Tibial nerve (tissue), 4 donors: ENCODE measurements around the gene SHISA8. TPM values are rescaled to one million over a fixed set of nuclear protein-coding genes. Genes with fewer than 3 reads are reported as not detected.

Experiments used
- DNase-seq, 2 donors: peaks; one replicate each; pipeline ENCODE4 v3.0.0-alpha.2; 2019; ENCODE audit warnings: low spot score in 2 of 2
- H3K27ac ChIP-seq, 4 donors: fragments of 200-600 bp; sonication (generic) in 3 of 4; one replicate each; pipeline ENCODE4 v1.5.1; 2017 to 2019; ENCODE audit warnings: mild to moderate bottlenecking in 1 of 4
- H3K27me3 ChIP-seq, 2 donors: fragments of 200-600 bp; sonication (generic) in 1 of 2; one replicate each; pipeline versions ENCODE4 v1.5.1 to v1.6.0; 2017 to 2019
- H3K36me3 ChIP-seq, 3 donors: fragments of 200-600 bp; sonication (generic); one replicate each; pipeline ENCODE4 v1.5.1; 2018 to 2019
- H3K4me1 ChIP-seq, 4 donors: fragments of 200-600 bp; sonication (generic) in 3 of 4; one replicate each; pipeline ENCODE4 v1.5.1; 2017 to 2019
- H3K4me3 ChIP-seq, 4 donors: fragments of 200-600 bp; sonication (generic) in 3 of 4; one replicate each; pipeline ENCODE4 v1.5.1; 2017 to 2019; ENCODE audit warnings: mild to moderate bottlenecking in 1 of 4, moderate library complexity in 1 of 4
- H3K9me3 ChIP-seq, 4 donors: fragments of 200-600 bp; sonication (generic) in 3 of 4; one replicate each; pipeline ENCODE4 v1.5.1; 2017 to 2019
- EP300 ChIP-seq, 2 donors: sonication (generic); formaldehyde crosslinking; IDR thresholded peaks; one replicate each; pipeline ENCODE4 v1.6.1; 2017; ENCODE audit warnings: antibody characterized with exemption in 2 of 2, mild to moderate bottlenecking in 1 of 2
- POLR2A ChIP-seq, 2 donors: fragments of 450-650 bp; IDR thresholded peaks; one replicate each; pipeline ENCODE4 v1.6.1; 2017; ENCODE audit warnings: antibody characterized with exemption in 2 of 2, mild to moderate bottlenecking in 2 of 2, moderate library complexity in 2 of 2
- WGBS, 2 donors: methylation state at CpG; one replicate each; pipeline ENCODE4 v1.1.5; 2018; 5-methylcytosine and 5-hydroxymethylcytosine counted together
- total RNA-seq, 4 donors: library from RNA; depleted of rRNA; stranded (reverse); fragments of >200 nt; gene quantifications; one replicate each; pipeline ENCODE4 v1.1.0, GENCODE V29; 2016
- TF ChIP-seq, protein P1 (sequence below), 5 experiments: fragments of 200-600 bp in 3 of 5; fragments of 450-650 bp in 2 of 5; sonication (generic) in 3 of 5; IDR thresholded peaks; one replicate each; pipeline ENCODE4 v1.5.1; 2016 to 2019; ENCODE audit warnings: antibody characterized with exemption in 5 of 5, mild to moderate bottlenecking in 3 of 5, moderate library complexity in 2 of 5

Gene SHISA8
- total RNA-seq, 4 donors from 2014 or later: 3.3 TPM; not detected in 3

GRCh38 chr22:41904450-41905410, 10.1 kb downstream of the SHISA8 start:
- Histone ChIP-seq H3K9me3 (no peaks in the 10 kb centered on the region), H3K4me1 (peaks cover 0 to 22% (median 5%) of the 10 kb centered on the region in 4 donors), H3K36me3 (peaks cover 7 to 86% (median 11%) of the 10 kb centered on the region in 3 donors), H3K27me3 (peaks cover 0 to 7% of the 10 kb centered on the region in 2 donors), H3K4me3 (no peak overlapping the region), H3K27ac (no peak overlapping the region)
- TF ChIP-seq POLR2A (IDR thresholded peaks at IDR 0.05): no peak
- TF ChIP-seq EP300 (IDR thresholded peaks at IDR 0.05): no peak
- TF ChIP-seq, protein P1, sequence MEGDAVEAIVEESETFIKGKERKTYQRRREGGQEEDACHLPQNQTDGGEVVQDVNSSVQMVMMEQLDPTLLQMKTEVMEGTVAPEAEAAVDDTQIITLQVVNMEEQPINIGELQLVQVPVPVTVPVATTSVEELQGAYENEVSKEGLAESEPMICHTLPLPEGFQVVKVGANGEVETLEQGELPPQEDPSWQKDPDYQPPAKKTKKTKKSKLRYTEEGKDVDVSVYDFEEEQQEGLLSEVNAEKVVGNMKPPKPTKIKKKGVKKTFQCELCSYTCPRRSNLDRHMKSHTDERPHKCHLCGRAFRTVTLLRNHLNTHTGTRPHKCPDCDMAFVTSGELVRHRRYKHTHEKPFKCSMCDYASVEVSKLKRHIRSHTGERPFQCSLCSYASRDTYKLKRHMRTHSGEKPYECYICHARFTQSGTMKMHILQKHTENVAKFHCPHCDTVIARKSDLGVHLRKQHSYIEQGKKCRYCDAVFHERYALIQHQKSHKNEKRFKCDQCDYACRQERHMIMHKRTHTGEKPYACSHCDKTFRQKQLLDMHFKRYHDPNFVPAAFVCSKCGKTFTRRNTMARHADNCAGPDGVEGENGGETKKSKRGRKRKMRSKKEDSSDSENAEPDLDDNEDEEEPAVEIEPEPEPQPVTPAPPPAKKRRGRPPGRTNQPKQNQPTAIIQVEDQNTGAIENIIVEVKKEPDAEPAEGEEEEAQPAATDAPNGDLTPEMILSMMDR (IDR thresholded peaks at IDR 0.05): no peak
- DNase-seq: no peak
- 86 to 92% methylated on average over 16 to 17 of the region's 24 CpGs for WGBS, 2 donors

DNA sequence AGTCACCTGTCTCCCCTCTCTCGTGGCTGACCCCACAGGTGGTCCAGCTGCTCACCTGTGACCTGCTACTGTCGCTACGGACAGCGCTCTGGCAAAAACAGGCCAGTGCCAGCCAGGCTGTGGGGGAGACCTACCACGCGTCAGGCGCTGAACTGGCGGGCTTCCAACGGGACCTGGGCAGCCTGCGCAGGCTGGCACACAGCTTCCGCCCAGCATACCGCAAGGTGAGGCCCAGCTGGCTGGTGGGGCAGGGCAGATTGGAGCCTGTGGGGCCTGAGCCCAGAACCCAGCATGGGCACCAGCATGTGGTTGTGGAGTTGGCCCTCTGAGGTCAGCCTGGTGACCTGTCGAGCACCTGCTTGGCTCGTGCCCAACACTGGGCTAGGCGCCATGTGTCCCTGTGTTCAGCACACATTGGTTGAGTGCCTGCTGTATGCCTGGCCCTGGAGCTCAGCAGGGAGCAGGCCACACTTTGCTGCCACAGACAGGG, 11.9 kb downstream of the SHISA8 start:
- 92 to 95% methylated on average over 10 to 13 of the region's 15 CpGs for WGBS, 2 donors
- Histone ChIP-seq H3K9me3 (no peaks in the 10 kb centered on the region), H3K36me3 (peaks cover 7 to 100% (median 20%) of the 10 kb centered on the region in 3 donors), H3K4me3 (no peak overlapping the region), H3K4me1 (peaks cover 0 to 8% (median 0%) of the 10 kb centered on the region in 4 donors), H3K27ac (no peak overlapping the region), H3K27me3 (no peaks in the 10 kb centered on the region)
- no peak for DNase-seq
- TF ChIP-seq, protein P1 (IDR thresholded peaks at IDR 0.05): no peak
- TF ChIP-seq EP300 (IDR thresholded peaks at IDR 0.05): no peak
- no peak for TF ChIP-seq POLR2A (IDR thresholded peaks at IDR 0.05)

DNA sequence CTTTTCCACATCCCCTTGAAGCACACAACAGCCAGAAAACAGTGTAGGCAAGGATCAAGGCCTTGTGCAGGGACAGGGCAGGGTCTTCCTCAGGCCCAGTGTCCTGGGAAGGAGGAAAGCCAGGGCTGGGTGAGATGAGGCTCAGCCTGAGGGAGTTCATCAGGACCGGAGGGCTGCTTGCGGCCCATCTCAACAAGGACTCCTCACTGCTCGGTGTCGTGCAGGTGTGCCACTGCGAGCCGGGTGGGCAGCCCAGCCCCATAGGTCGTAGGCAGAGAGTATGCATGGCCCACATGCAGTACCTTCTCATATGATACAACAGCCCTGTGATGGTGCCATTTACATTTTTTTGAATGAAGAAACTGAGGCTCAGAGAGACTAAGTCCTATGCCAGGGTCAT, 12.9 kb downstream of the SHISA8 start:
- H3K27me3 ChIP-seq: no peaks in the 10 kb centered on the region
- H3K4me3 ChIP-seq: no peak overlapping the region
- TF ChIP-seq, protein P1 (IDR thresholded peaks at IDR 0.05): no peak
- 90 to 93% methylated on average over 7 of the region's 7 CpGs for WGBS, 2 donors
- peaks cover 7 to 100% (median 20%) of the 10 kb centered on the region in 3 donors for H3K36me3 ChIP-seq
- no peak for DNase-seq
- H3K4me1 ChIP-seq: peaks cover 0 to 8% (median 0%) of the 10 kb centered on the region in 4 donors
- H3K27ac ChIP-seq: no peak overlapping the region
- no peaks in the 10 kb centered on the region for H3K9me3 ChIP-seq

DNA sequence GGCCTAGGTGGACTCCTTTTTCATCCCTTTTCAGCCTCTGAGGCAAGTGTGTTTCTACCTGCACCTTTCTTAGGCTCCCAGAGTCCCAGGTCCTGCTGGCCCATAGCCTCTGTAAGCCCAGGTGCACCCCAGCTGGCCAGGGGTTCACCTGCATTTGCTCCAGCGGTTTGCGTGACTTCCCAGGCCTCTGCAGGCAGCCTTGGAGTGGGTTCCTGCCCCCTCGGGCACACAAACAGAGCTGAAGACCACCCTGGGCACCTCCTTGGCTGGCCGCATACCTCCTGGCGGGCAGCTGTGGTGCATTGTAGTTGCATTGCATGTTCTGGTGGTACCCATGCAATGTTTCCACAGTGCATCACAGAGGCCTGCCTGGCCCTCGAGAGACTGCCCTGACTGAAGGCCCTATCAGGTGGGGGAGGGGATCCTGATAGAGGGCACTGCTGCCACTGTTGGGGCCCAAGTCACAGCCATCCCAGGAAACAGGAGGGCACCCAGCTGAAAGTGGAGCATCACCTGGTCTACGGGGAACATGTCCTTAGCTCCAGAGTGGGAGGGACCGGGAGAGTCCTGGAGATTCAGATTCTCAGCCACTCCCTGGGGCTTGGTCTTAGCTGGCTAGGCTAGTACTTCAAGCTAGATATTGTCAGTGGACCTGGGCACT, 14.1 kb downstream of the SHISA8 start:
- Histone ChIP-seq H3K27me3 (no peaks in the 10 kb centered on the region), H3K36me3 (peaks cover 7 to 100% (median 20%) of the 10 kb centered on the region in 3 donors), H3K4me3 (no peak overlapping the region), H3K9me3 (no peaks in the 10 kb centered on the region), H3K27ac (no peak overlapping the region), H3K4me1 (peaks cover 0 to 8% (median 0%) of the 10 kb centered on the region in 4 donors)
- DNase-seq: no peak
- TF ChIP-seq, protein P1 (IDR thresholded peaks at IDR 0.05): no peak
- TF ChIP-seq POLR2A (IDR thresholded peaks at IDR 0.05): no peak
- no peak for TF ChIP-seq EP300 (IDR thresholded peaks at IDR 0.05)
- 85 to 95% methylated on average over 4 to 8 of the region's 8 CpGs for WGBS, 2 donors
